HG03521 (cell line): ENCODE results near the gene ITGB1BP1.
"Not testable (repeated sequence)": the region's sequence is repeated elsewhere in the genome, so short reads cannot be mapped to it uniquely, and the experiment has no call there.

Experiments
- ATAC-seq: cut with Tn5 transposase; IDR thresholded peaks from one replicate; pipeline ENCODE4 v1.9.1; 2021; ENCODE audit warnings: mild to moderate bottlenecking, moderate library complexity; ENCODE audit not compliant: unreplicated experiment

The ITGB1BP1 gene

DNA sequence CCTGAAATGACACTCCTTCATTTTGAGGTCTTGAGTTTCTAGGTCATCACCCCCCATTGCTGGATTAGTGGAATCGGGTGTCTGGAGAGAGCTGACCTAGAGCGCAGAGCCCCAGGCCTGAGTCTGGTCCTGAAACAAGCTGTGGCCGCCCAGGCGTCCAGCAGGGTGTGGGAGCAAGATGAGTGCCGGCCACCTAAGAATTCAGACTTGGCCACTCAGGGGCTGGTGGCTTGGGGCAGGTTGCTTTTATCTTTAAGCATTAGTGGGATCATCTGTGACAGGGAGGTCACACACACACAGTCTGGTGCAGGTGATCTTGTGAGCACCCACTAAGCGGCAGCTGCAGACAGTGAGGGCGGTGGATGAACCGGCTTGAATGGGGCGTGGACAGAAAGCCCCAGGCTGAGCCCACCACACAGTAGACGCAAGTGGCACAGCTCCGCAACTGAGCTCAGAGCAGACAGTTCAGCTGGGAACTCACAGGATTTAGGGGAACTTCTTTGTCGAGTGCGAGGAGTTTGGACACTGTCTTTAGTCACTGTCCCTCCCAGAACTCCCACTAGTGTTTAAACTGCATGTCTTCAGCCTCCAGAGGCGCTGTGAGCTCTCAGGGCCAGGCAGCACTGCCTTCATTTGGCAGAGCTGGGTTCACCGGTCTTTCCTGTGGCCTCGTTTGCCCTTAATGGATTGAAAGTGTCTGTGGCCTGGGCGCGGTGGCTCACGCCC is 21.5 kb downstream of the ITGB1BP1 start:
- ATAC-seq = no peak

- ATAC-seq = no peak
These were observed 22.2 kb downstream of the ITGB1BP1 start for GRCh38 chr2:9401059-9401547.

DNA sequence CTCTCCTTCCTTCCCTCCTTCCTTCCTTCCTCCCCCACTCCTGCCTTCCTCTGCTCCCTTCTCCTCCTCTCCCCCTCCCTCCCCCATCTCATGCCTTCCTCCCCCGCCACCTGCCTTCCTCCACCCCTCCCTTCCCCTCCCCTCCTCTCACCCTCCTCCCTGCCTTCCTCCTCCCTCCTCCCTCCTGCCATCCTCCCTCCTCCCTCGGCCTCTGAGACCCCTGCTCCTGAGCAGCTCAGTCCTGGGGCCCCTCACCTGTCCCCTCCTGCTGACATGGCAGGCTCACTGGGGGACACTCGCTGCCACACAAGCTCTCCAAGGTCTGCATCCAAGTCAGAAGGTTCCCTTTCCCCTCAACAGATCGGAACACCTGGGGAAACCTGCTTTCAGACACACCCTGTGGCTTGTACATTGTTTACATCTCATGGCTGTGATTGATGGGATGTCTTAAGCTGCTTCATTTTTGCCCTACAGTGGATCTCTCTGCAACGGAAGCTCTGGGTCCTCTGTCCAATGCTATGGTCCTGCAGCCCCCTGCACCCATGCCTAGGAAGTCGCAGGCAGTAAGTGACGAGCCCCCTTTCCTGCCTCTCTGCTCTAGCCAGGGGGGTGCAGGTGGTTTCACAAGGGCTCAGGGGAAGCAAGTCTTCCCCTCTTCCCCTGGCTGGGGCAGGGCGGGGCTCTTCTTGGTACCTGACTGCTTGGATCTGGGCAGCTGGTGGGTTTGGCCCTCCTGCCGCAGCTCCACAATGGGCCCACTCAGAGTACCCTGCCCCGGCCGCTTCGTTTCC is 22.9 kb downstream of the ITGB1BP1 start:
- no peak for ATAC-seq

GRCh38 chr2:9398881-9399780 is 24.2 kb downstream of the ITGB1BP1 start:
- ATAC-seq = no peak

DNA sequence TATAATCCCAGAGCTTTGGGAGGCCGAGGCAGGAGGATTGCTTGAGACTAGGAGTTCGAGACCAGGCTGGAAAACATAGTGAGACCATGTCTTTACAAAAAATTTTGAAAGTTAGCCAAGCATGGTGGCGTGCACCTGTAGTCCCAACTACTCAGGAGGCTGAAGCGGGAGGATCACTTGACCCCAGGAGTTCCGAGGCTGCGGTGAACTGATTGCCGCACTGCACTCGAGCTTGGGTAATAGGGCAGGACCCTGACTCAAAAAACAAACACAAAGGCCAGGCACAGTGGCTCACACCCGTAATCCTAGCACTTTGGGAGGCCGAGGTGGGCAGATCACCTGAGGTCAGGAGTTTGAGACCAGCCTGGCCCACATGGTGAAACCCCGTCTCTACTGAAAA is 25.1 kb downstream of the ITGB1BP1 start:
- not testable (repeated sequence) for ATAC-seq

DNA sequence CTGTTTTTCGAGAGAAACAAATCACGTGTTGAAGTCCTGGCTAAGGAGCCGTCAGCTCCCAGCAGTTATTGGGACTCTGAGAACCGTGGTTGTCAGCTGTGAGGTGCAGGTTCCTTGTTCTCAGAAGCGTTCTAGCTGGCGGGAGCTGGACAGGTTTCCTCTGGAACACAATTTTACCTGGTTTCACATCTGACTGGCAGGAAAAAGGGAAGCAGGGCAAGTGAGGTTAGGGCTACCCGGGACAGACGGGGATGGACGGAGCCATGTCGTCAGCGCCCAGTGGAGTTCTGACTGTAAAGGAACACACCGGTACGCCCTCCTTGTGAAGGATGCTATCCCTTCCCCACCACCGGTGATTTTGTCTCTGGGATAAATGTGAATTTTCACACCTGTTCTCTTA is 26.1 kb downstream of the ITGB1BP1 start:
- no peak for ATAC-seq

- ATAC-seq = no peak
These were observed 28.5 kb downstream of the ITGB1BP1 start for GRCh38 chr2:9394816-9395215.

- ATAC-seq = no peak
These were observed 30.2 kb downstream of the ITGB1BP1 start for GRCh38 chr2:9392898-9393765.

DNA sequence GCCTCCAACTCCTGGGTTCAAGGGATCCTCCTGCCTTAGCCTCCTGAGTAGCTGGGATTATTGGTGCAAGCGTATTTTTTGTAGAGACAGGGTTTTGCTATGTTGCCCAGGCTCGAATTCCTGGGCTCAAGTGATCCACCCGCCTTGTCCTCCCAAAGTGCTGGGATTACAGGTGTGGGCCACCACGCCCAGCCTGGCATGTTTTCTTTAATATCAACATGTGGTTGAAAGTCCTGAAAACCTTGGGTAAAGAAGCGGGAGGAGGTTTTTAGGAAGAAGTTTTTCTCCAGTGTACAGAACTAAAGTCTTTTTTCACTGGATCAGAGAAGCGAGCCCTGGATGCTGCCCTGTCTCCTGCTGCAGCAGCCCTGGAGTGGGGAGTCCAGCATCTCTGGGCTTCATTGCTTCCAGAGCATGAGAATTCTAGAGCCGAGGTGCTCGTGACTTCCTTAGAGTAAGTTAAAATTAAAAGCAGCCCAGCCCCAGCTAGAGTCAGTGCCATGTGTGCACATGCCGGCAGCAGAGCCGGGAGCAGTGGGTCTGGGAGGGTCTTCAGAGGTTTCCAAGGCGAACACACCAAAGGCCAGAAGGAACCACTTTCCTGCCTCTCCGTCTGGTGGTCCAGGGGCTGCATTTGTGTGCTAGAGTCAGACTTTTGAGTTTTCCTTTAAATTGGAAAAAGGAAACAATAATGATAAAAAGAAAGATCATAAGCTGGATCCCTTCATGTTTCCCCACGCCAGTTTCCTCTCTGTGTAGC is 31.2 kb downstream of the ITGB1BP1 start:
- no peak for ATAC-seq

GRCh38 chr2:9390991-9391390 is 32.3 kb downstream of the ITGB1BP1 start:
- no peak for ATAC-seq

- no peak for ATAC-seq
These were observed 33.0 kb downstream of the ITGB1BP1 start for GRCh38 chr2:9390151-9390850.

- ATAC-seq = no peak
These were observed 34.1 kb downstream of the ITGB1BP1 start for GRCh38 chr2:9388950-9389911.

DNA sequence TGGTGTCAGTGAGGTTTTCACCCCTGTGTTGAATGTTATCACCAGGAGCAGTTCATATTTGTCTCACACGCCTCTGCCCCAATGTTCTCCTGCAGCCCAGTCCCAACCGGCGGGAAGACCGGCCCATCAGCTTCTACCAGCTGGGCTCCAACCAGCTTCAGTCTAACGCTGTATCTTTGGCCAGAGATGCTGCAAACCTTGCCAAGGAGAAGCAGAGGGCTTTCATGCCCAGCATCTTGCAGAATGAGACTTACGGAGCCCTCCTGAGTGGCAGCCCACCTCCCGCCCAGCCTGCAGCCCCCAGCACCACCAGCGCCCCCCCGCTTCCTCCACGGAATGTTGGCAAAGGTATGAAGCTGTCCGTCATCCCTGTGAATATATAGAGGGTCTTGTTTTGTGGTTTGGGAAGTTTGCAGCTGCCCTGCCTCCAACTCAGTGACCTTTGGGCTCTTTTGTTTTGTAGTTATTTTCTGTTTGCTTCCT is 35.1 kb downstream of the ITGB1BP1 start:
- ATAC-seq = no peak

DNA sequence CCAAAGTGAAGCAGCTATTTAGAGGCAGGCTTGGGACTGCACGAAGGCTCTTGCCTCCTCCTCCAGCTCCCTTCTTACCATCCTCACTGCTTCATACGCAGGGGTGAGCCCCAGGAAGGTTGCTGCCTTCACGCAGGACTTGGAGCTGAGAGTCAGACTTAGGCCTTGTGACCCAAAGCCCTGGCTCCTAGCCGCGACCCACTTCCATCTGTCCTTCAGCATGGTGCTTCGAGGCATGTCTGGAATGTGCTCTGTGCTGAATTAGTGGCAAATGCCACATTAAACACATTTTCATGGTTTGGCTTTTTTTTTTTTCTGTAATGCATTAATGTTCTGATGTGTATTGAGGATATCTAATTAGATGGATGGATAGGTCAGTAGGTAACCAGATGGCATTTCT is 37.5 kb downstream of the ITGB1BP1 start:
- no peak for ATAC-seq

DNA sequence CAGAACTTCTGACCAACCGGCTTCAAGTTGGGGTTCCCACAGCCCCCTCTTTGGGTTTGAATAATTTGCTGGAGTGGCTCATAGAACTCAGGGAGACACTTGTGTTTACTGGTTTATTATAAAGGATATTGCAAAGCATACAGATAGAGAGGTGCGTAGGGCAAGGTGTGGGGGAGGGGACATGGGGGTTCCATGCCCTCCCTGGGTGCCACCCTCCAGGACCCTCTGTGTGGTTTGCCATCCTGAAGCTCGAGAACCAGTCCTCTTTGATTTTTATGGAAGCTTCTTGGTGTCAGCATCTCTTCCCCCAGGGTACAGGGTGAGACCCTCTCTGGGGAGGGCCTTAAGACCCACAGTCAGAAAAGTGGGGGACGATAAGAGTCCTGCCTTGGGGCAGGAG is 38.8 kb downstream of the ITGB1BP1 start:
- ATAC-seq = no peak

- ATAC-seq = no peak
These were observed 40.6 kb downstream of the ITGB1BP1 start for GRCh38 chr2:9382604-9383235.
